Pancreas (tissue), 10 donors: Measurements from ENCODE around the gene TRAT1. TPM values are rescaled to one million over a fixed set of nuclear protein-coding genes. Genes with fewer than 3 reads are reported as not detected.

ENCODE experiments used
- ATAC-seq, 4 donors: fragments of 200-7000 bp; cut with Tn5 transposase; one replicate each; pipeline versions ENCODE4 v1.8.0 to v1.9.1; 2020; ENCODE audit warnings: mild to moderate bottlenecking in 4 of 4, moderate library complexity in 4 of 4
- DNase-seq, 6 donors: peaks; one replicate each; pipeline ENCODE4 v3.0.0-alpha.2; 2020
- FAIRE-seq: peaks from 2 replicates; lab custom pipeline; 2012; peaks lifted over from hg19 to GRCh38; lab: Jason Lieb, UNC
- H3K27ac ChIP-seq, 4 donors: fragments of 200-600 bp; sonication (generic); 1 replicate in 3 of 4; 2 replicates in 1 of 4; pipeline versions ENCODE4 v1.5.0 to v1.8.0; 2020
- H3K27me3 ChIP-seq, 4 donors: fragments of 200-600 bp; one replicate each; pipeline ENCODE4 v1.8.0; 2021
- H3K36me3 ChIP-seq, 3 donors: fragments of 200-600 bp; sonication (generic) in 1 of 3; one replicate each; pipeline versions ENCODE4 v1.5.0 to v1.8.0; 2020 to 2021
- H3K4me1 ChIP-seq, 3 donors: fragments of 200-600 bp; one replicate each; pipeline ENCODE4 v1.8.0; 2021
- H3K4me3 ChIP-seq, 4 donors: fragments of 200-600 bp; sonication (generic) in 2 of 4; one replicate each; pipeline versions ENCODE4 v1.5.0 to v1.8.0; 2020 to 2021
- H3K9me3 ChIP-seq, 4 donors: fragments of 200-600 bp; one replicate each; pipeline ENCODE4 v1.8.0; 2021
- CTCF ChIP-seq, 4 donors: fragments of 200-600 bp; sonication (generic) in 3 of 4; IDR thresholded peaks; one replicate each; pipeline versions ENCODE4 v1.5.0 to v1.8.0; 2021; ENCODE audit warnings: antibody characterized with exemption in 4 of 4
- WGBS, 2 donors: extraction: QIAGEN DNeasy Blood & Tissue Kit; methylation state at CpG; one replicate each; pipeline ENCODE4 v1.1.7; 2013; 5-methylcytosine and 5-hydroxymethylcytosine counted together
- intact Hi-C, 3 donors: fragments of 100-400 bp; cut with DNase I; formaldehyde crosslinking; loops; one replicate each; pipeline versions ENCODE4 v1.11.1 to v1.14.2; 2022
- polyA plus RNA-seq, 2 donors: library from polyadenylated mRNA; stranded (reverse); fragments of 200-250 nt; gene quantifications; one replicate each; pipeline ENCODE4 v1.2.3, GENCODE V29; 2013
- total RNA-seq, 6 donors: library from RNA; stranded (reverse); fragmentation: NEBNext Ultra II Directional in 4 of 6; extraction: Animal tissue kit (Norgen Biotek cat#: 25700) in 4 of 6; gene quantifications; one replicate each; pipeline versions ENCODE4 v1.2.1 to v1.2.4, GENCODE V29; 2021 to 2023
- donor health status: healthy with polysubstance abuse.
- donor health status: DM: no; HTN: no; CAD: no; lungs with moderate emphysema.
- donor health status: DM: no; HTN: no; CAD: no.
- donor health status: control.
- donor health status: control.
- donor health status: Bipolar disorder and iron deficiency.
- donor health status: DM: yes; HTN: yes; CAD: no.
- donor health status: DM: no; HTN: no; CAD: no.
- donor health status: DM: no; HTN: no; CAD: no.
- donor health status: DM: yes; HTN: yes; CAD: no.

The TRAT1 gene
- total and polyA plus RNA-seq, 8 donors = 0.32 TPM; not detected in 7

GRCh38 chr3:108877901-108878300, 55.3 kb downstream of the TRAT1 start:
- no peak overlapping the region for H3K4me3 ChIP-seq
- TF ChIP-seq CTCF (IDR thresholded peaks at IDR 0.05) = no peak
- WGBS, 2 donors = 53 to 60% methylated on average over 1 of the region's 1 CpG
- FAIRE-seq (no peak), DNase-seq (no peak), ATAC-seq (no peak)
- no peaks in the 10 kb centered on the region for H3K27me3 ChIP-seq
- intact Hi-C loops = no loop called here
- no peaks in the 10 kb centered on the region for H3K9me3 ChIP-seq
- H3K4me1 ChIP-seq = no peaks in the 10 kb centered on the region
- no peaks in the 10 kb centered on the region for H3K36me3 ChIP-seq
- H3K27ac ChIP-seq = no peak overlapping the region

GRCh38 chr3:108879915-108880314, 57.3 kb downstream of the TRAT1 start:
- no peak for TF ChIP-seq CTCF (IDR thresholded peaks at IDR 0.05)
- Histone ChIP-seq H3K36me3 (no peaks in the 10 kb centered on the region), H3K27me3 (no peaks in the 10 kb centered on the region), H3K4me1 (no peaks in the 10 kb centered on the region), H3K9me3 (no peaks in the 10 kb centered on the region), H3K4me3 (no peak overlapping the region), H3K27ac (no peak overlapping the region)
- intact Hi-C loops = no loop called here
- FAIRE-seq (no peak), ATAC-seq (no peak), DNase-seq (no peak)
- 91 to 92% methylated on average over 8 of the region's 8 CpGs for WGBS, 2 donors

- DNase-seq (no peak), FAIRE-seq (no peak), ATAC-seq (no peak)
- no peak overlapping the region for H3K4me3 ChIP-seq
- H3K27ac ChIP-seq = no peak overlapping the region
- H3K36me3 ChIP-seq = no peaks in the 10 kb centered on the region
- H3K27me3 ChIP-seq = no peaks in the 10 kb centered on the region
- TF ChIP-seq CTCF (IDR thresholded peaks at IDR 0.05) = no peak
- intact Hi-C loops = no loop called here
- H3K9me3 ChIP-seq = no peaks in the 10 kb centered on the region
- no peaks in the 10 kb centered on the region for H3K4me1 ChIP-seq
These were observed 60.2 kb downstream of the TRAT1 start for GRCh38 chr3:108882762-108883161.

- FAIRE-seq = no peak
- WGBS, 2 donors = 42 to 68% methylated on average over 1 of the region's 1 CpG
- intact Hi-C loops = no loop called here
- DNase-seq = no peak
- TF ChIP-seq CTCF (IDR thresholded peaks at IDR 0.05) = no peak
- no peaks in the 10 kb centered on the region for H3K9me3 ChIP-seq
- H3K4me3 ChIP-seq = no peak overlapping the region
- H3K27ac ChIP-seq = no peak overlapping the region
- no peaks in the 10 kb centered on the region for H3K27me3 ChIP-seq
- no peaks in the 10 kb centered on the region for H3K4me1 ChIP-seq
- no peak for ATAC-seq
- no peaks in the 10 kb centered on the region for H3K36me3 ChIP-seq
These were observed 60.8 kb downstream of the TRAT1 start for GRCh38 chr3:108883373-108883772.

- Histone ChIP-seq H3K4me3 (no peak overlapping the region), H3K4me1 (no peaks in the 10 kb centered on the region), H3K36me3 (no peaks in the 10 kb centered on the region), H3K27me3 (no peaks in the 10 kb centered on the region), H3K27ac (no peak overlapping the region), H3K9me3 (no peaks in the 10 kb centered on the region)
- FAIRE-seq (no peak), ATAC-seq (no peak), DNase-seq (no peak)
- TF ChIP-seq CTCF (IDR thresholded peaks at IDR 0.05) = no peak
- 76 to 80% methylated on average over 4 of the region's 4 CpGs for WGBS, 2 donors
- intact Hi-C loops = no loop called here
These were observed 64.5 kb downstream of the TRAT1 start for GRCh38 chr3:108887121-108887520.
